CMK (cell line): ENCODE measurements around the gene ZDHHC14.
"Not testable (repeated sequence)": the region's sequence is repeated elsewhere in the genome, so short reads cannot be mapped to it uniquely, and the experiment has no call there.

Source experiments
- DNase-seq: peaks from one replicate; pipeline ENCODE4 v3.0.0-alpha.2; 2010; ENCODE audit warnings: low read depth

ZDHHC14 gene

GRCh38 chr6:157467339-157467738 lies 86.3 kb downstream of the ZDHHC14 start:
- DNase-seq: not testable (repeated sequence)

DNA sequence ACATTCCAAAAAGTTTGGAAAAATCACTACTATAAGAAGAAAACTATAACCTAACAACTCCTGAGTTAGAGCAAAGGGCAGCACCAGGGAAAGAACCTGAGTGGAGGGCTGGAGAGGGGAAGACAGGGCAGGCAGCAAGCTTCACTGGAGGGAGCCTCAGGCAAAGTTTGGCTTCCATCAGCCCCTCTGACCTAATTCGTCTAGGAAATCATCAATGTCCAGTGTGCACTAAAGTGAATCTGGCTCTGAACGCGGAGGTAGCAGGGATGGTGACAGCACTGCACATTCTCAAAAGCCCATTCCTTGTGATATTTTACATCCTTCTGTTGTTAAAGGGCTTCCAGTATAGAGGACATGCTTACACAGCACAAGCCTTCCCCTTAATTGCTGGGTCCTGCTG lies 87.1 kb downstream of the ZDHHC14 start:
- DNase-seq: no peak

DNA sequence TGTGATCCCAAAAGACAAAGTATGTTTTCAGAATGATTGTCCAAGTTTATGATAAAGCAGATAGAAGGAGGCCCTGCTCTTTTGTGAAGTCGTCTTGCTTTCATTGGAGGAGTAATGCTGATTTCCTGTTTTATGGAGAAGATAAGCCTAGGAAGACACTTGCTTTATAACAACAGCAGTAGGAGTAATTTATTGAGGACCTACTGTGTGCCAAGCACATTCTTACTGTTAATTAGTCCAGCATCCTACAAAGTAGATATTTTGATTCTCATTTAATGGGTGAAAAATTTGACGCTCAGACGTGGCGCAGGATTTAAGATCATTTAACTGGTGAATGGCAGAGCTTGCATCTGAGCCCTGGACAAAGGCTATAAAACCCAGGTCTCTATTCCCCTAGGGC lies 87.6 kb downstream of the ZDHHC14 start:
- no peak for DNase-seq

- no peak for DNase-seq
Measured at GRCh38 chr6:157469378-157469777, 88.4 kb downstream of the ZDHHC14 start.

DNA sequence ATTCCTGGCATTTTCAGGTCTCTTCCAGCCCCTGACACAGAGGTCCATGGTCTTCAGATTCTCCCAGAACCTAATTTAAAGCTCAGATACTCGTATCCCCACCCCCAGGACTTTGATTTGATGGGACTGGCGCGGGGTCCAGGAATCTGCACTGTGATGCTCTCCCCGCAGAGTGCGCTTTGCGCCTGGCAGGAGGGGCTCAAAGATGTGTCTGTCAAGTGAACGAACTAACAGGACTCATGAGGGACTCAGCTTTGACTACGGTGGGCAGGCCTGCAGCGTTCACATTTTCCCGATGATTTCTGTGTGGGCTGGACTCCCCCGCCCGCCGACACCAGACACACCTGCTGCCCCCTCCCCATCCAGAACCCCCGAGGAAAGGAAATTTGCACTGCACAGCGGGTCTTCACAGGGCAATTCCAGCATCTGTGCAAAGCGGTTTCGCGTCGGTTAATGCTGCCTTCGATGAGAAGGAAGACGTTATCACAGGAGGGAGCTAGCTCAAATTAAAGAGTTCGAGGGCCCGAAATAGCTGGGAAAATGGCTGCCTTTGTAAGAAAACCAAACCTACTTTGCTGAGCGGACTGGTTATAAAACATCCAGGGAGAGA lies 90.2 kb downstream of the ZDHHC14 start:
- DNase-seq: no peak

GRCh38 chr6:157471895-157472686 lies 91.1 kb downstream of the ZDHHC14 start:
- no peak for DNase-seq

GRCh38 chr6:157476797-157477196 lies 95.8 kb downstream of the ZDHHC14 start:
- no peak for DNase-seq

DNA sequence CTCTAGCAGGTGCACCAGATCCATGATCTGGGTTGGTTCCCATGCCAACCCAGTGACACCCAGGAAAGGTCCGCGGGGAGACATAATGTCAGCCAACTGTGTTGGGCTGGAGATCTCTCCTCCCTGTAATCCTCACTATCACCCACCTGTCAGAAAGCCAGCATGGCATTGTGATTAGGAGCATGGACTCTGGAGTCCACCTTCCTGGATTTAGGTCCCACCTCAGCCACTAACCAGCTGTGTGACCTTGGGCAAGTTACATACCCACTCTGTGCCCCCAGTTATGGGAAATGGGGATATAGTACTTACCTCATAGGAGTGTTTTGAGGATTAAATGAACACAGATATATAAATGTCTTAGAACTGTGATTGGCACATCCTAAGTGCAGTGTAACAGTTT lies 97.9 kb downstream of the ZDHHC14 start:
- no peak for DNase-seq

- no peak for DNase-seq
Measured at GRCh38 chr6:157479464-157480303, 98.7 kb downstream of the ZDHHC14 start.

DNA sequence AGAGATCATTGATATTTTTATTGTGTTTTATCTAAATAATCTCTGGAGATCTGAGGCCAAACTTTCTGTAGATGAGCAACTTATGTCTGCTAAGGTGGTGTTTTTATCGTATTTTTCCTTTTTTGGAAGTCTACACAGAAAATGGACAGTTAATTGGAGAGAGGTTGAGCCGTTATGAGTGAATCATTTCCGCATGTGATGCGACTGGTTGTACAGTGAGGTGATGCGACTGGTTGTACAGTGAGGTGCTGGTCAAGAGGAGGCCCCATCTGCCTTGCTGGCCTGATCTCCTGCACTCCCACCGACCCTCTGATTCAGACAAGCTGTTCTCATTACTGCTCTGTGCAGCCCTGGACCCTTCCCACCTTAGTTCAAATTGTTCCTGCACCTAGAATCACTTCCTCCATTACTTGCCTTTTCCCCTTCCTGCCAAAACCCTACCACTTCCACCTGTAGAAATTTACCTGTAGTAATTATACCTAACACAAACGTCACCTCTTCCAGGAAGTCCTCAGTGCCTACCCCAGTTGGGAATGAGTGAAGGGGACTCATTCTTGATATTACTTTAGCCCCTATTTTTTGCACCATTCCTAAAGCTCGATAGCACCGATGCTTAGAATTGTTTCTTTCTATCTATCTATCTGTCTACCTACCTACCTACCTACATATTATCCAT lies 100.3 kb downstream of the ZDHHC14 start:
- DNase-seq: no peak

DNA sequence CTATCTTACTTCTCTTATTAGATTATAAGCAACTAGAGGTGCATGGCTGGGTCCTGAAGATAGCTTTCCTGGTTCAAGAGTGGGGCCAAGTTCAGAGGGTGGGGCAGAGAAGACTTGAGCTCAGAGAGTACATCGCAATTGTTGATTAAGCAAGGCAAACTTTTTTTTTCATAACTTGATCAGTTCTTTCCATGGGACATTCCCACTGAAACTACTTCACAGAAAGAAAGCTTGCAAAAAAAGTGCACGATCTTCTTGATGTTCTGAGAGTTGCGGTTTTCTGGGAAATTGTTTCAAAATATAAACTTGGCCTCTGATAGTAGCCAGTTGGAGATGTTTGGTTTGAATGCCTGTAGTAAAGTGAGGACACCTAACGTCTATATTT lies 100.9 kb downstream of the ZDHHC14 start:
- no peak for DNase-seq

DNA sequence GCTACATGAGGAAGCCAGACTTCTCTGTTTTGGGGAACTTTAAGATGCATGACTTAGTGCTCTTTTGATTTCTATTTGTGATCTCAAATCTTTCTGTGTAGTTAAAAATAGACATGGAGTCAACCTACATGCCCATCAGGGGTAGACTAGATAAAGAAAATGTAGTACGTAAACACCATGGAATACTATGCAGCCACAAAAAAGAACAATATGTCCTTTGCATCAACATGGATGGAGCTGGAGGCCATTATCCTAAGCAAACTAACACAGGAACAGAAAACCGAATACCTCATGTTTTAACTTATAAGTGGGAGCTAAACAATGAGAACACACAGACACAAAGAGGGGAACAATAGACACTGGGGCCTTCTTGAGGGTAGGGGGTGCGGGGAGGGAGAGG lies 102.8 kb downstream of the ZDHHC14 start:
- no peak for DNase-seq

DNA sequence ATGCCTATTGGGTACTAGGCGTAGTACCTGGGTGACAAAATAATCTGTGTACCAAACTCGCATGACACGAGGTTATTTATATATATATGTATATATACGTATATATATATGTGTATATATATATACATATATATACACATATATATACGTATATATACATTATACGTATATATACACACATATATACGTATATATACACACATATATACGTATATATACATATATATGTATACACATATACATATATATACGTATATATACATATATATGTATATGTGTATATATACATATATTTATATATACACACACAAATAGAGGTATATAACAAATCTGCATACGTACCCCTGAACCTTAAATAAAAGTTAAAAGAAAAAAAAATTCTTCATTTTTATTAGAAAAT lies 103.2 kb downstream of the ZDHHC14 start:
- DNase-seq: no peak

DNA sequence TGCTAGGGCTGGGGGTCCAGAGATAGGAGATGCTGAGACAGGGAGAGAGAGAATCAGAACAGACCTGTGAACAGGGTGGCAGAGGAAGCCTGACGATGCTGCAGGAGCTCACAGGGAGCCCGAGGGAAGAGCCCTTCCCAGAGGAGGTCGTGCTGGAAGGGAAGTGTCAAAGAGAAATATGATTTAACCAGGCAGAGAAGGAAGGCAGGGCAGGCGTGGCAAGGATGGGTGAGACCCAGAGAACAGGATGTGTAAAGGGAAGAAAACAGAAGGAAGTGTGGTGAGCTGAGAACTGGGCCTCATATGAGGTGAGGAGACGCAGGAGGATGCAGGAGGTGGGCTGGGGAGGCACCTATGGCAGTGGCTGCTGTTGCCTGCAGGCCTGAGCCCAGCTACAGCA lies 105.6 kb downstream of the ZDHHC14 start:
- DNase-seq: no peak

- DNase-seq: no peak
Measured at GRCh38 chr6:157487110-157487773, 106.3 kb downstream of the ZDHHC14 start.

DNA sequence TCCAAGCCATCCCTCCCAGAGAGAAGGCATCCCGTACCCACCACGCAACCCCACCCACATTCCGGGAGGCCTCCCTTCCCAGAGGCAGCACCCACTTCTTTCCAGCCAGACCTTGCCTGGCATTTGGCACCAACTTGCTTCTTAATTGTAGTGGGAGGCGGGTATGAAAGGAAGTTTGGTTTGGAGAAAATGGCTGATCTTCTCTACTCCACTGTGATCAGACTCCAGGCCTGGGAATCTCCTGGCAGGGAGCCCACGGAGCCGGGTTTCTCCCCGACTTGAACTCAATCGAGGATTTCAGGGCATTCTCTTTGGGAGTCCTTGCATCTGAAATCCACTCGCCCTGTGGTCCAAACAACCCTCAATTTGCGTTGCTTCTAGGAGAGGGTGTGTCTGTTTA lies 107.1 kb downstream of the ZDHHC14 start:
- no peak for DNase-seq

- no peak for DNase-seq
Measured at GRCh38 chr6:157488716-157489118, 107.7 kb downstream of the ZDHHC14 start.

- no peak for DNase-seq
Measured at GRCh38 chr6:157490611-157491269, 109.8 kb downstream of the ZDHHC14 start.

DNA sequence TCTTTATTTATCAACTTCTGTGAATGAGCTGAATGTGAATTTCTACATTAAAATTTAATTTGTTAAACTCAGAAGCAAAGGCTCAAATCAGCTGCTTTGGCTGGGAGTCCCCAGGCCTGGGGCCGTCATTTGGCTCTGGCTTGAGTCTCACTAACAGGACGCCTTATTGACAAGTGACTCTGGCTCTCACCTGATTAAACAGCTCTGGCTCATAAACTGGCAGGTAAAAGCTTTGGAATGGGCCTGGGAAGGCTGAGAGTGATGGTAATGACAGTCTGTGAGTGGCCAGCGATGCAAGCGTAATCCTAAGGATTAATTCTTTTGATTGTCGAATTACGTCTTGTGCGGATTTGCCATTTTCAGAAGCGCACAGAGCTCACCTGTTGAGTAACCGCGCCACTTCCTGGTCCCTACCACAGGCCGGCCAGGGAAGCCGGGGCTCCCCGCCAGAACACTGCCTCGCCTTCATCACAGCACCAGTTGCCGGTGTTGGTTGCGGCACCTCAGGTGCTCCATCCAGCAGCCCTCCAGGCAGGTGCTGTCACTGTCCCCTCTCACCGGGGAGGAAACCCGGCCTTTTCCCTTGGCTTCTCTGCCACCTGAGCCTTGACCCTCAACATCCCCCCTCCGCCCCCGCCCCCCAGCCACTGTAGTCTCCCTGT lies 110.7 kb downstream of the ZDHHC14 start:
- no peak for DNase-seq

DNA sequence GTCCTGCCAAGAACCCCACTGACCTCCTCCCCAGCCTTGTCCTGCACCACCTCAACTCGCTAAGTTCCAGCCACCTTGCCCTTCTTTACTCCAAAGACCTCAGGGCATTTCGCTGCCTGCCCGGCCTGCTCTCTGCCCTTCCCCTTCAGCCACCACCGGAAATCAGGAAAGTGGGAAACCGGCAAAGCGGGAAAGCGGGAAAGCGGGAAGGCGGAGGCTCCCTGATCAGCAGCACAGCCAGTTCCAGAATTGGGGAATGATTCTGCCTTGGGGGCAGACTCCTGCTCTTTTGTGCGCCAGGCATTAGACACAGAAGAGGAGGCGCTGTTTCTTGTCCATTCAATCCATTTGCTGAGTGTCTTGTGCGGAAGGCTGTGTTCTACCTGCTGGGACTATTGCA lies 111.3 kb downstream of the ZDHHC14 start:
- DNase-seq: no peak

GRCh38 chr6:157492741-157493140 lies 111.8 kb downstream of the ZDHHC14 start:
- DNase-seq: no peak
